Measurements from ENCODE around the gene KLRD1. TPM values are rescaled to one million over a fixed set of nuclear protein-coding genes. Genes with fewer than 3 reads are reported as not detected.
"Not testable (repeated sequence)": the region's sequence is repeated elsewhere in the genome, so short reads cannot be mapped to it uniquely, and the experiment has no call there.

The KLRD1 gene
- polyA plus RNA-seq, 3 donors from 2014 or later, result 1,034 to 1,330 (median 1,098) TPM

- peak overlapping the region; percentile 32 to 68 (median 55) for H3K4me3 Mint-ChIP-seq
Measured at GRCh38 chr12:10301103-10301502, 6.6 kb upstream of the KLRD1 start.

GRCh38 chr12:10304161-10304574, 3.5 kb upstream of the KLRD1 start:
- peaks cover 0 to 4% (median 0%) of the 10 kb centered on the region in 6 donors for H3K9me3 Mint-ChIP-seq
- peaks cover 3 to 38% (median 15%) of the 10 kb centered on the region in 3 donors for H3K27me3 Mint-ChIP-seq (ENCODE audit: low read depth in 3 of 3)
- H3K27ac Mint-ChIP-seq, result peak overlapping the region; percentile 97 to 99 (median 98)
- H3K4me1 Mint-ChIP-seq, result peaks cover 71 to 79% of the 10 kb centered on the region in 2 donors
- peaks cover 9 to 13% (median 10%) of the 10 kb centered on the region in 3 donors for H3K36me3 Mint-ChIP-seq
- H3K4me3 Mint-ChIP-seq, result peak overlapping the region; percentile 92 to 100 (median 96)
- DNase-seq, result peak; percentile 84 to 87 (median 86)

More at GRCh38 chr12:10301103-10301502, 6.6 kb upstream of the KLRD1 start:
- Mint-ChIP-seq H3K4me1 (peaks cover 85 to 97% of the 10 kb centered on the region in 2 donors), H3K9me3 (no peaks in the 10 kb centered on the region), H3K27me3 (ENCODE audit: low read depth in 3 of 3) (peaks cover 3 to 20% (median 11%) of the 10 kb centered on the region in 3 donors), H3K36me3 (no peaks in the 10 kb centered on the region), H3K27ac (peak overlapping the region; percentile 82 to 95 (median 88))
- peak in 1 of 3 donors; percentile 43 for DNase-seq

GRCh38 chr12:10305411-10305810, 2.3 kb upstream of the KLRD1 start:
- H3K27ac Mint-ChIP-seq, result peak overlapping the region; percentile 97 to 99 (median 98)
- peaks cover 3 to 47% (median 21%) of the 10 kb centered on the region in 3 donors for H3K27me3 Mint-ChIP-seq (ENCODE audit: low read depth in 3 of 3)
- peaks cover 22 to 26% (median 22%) of the 10 kb centered on the region in 3 donors for H3K36me3 Mint-ChIP-seq
- peak; percentile 64 to 73 (median 72) for DNase-seq
- peaks cover 0 to 4% (median 0%) of the 10 kb centered on the region in 6 donors for H3K9me3 Mint-ChIP-seq
- peak overlapping the region; percentile 92 to 100 (median 96) for H3K4me3 Mint-ChIP-seq
- H3K4me1 Mint-ChIP-seq, result peaks cover 63 to 67% of the 10 kb centered on the region in 2 donors

- Mint-ChIP-seq H3K4me1 (peaks cover 39 to 47% of the 10 kb centered on the region in 2 donors), H3K4me3 (peak overlapping the region; percentile 92 to 100 (median 96)), H3K27ac (peak overlapping the region; percentile 80 to 99 (median 98)), H3K36me3 (peaks cover 62 to 79% (median 71%) of the 10 kb centered on the region in 3 donors), H3K27me3 (ENCODE audit: low read depth in 3 of 3) (peaks cover 2 to 36% (median 24%) of the 10 kb centered on the region in 3 donors), H3K9me3 (peaks cover 0 to 4% (median 0%) of the 10 kb centered on the region in 6 donors)
- DNase-seq, result peak in 1 of 3 donors; percentile 44
Measured at GRCh38 chr12:10310926-10311720, 3.5 kb downstream of the KLRD1 start.

DNA sequence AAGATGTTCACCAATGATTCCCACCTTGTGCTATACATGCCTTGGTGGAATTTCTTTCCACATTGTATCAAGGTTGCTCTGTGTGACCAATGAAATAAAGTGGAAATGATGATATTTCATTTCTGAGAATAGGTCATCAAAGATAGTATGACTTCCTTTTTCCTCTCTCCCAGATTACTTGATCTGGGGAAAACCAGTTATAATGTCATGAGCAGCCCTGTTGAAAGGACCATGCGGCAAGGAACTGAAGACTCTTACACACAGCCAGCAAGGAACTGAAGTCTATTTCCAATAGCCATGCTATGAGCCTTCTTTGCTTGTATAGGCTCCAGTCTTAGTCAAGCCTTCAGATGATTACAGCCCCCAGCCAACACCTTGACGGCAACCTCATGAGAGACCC, 11.7 kb downstream of the KLRD1 start:
- H3K27ac Mint-ChIP-seq, result peak overlapping the region; percentile 86 to 95 (median 88)
- no peaks in the 10 kb centered on the region for H3K9me3 Mint-ChIP-seq
- H3K36me3 Mint-ChIP-seq, result peaks cover 46 to 67% (median 55%) of the 10 kb centered on the region in 3 donors
- peaks cover 92 to 100% of the 10 kb centered on the region in 2 donors for H3K4me1 Mint-ChIP-seq
- DNase-seq, result no peak
- H3K4me3 Mint-ChIP-seq, result peak overlapping the region; percentile 27 to 76 (median 58)
- no peaks in the 10 kb centered on the region for H3K27me3 Mint-ChIP-seq (ENCODE audit: low read depth in 3 of 3)

GRCh38 chr12:10320643-10321042, 13.0 kb downstream of the KLRD1 start:
- peak overlapping the region; percentile 72 to 95 (median 87) for H3K27ac Mint-ChIP-seq
- H3K9me3 Mint-ChIP-seq, result no peaks in the 10 kb centered on the region
- peak overlapping the region in 2 of 5 donors; percentile 43 to 58 for H3K4me3 Mint-ChIP-seq
- peaks cover 0 to 2% (median 0%) of the 10 kb centered on the region in 3 donors for H3K27me3 Mint-ChIP-seq (ENCODE audit: low read depth in 3 of 3)
- peaks cover 95 to 100% of the 10 kb centered on the region in 2 donors for H3K4me1 Mint-ChIP-seq
- peaks cover 46 to 66% (median 51%) of the 10 kb centered on the region in 3 donors for H3K36me3 Mint-ChIP-seq
- no peak for DNase-seq

GRCh38 chr12:10328691-10329090, 21.0 kb downstream of the KLRD1 start:
- peaks cover 88 to 100% of the 10 kb centered on the region in 2 donors for H3K4me1 Mint-ChIP-seq
- not testable (repeated sequence) for H3K9me3 Mint-ChIP-seq; DNase-seq; H3K27me3 Mint-ChIP-seq (ENCODE audit: low read depth in 3 of 3)
- peak overlapping the region in 1 of 5 donors; percentile 15 for H3K4me3 Mint-ChIP-seq
- H3K27ac Mint-ChIP-seq, result peak overlapping the region; percentile 61 to 83 (median 75)
- H3K36me3 Mint-ChIP-seq, result peaks cover 32 to 52% (median 50%) of the 10 kb centered on the region in 3 donors

- Mint-ChIP-seq H3K27ac (peak overlapping the region; percentile 44 to 85 (median 82)), H3K36me3 (peaks cover 22 to 35% (median 27%) of the 10 kb centered on the region in 3 donors), H3K9me3 (peaks cover 0 to 3% (median 0%) of the 10 kb centered on the region in 6 donors), H3K27me3 (ENCODE audit: low read depth in 3 of 3) (peaks cover 0 to 2% (median 0%) of the 10 kb centered on the region in 3 donors), H3K4me1 (peaks cover 62 to 70% of the 10 kb centered on the region in 2 donors), H3K4me3 (peak overlapping the region in 3 of 5 donors; percentile 14 to 61 (median 52))
- peak in 1 of 3 donors; percentile 36 for DNase-seq
Measured at GRCh38 chr12:10331642-10332239, 24.1 kb downstream of the KLRD1 start.

DNA sequence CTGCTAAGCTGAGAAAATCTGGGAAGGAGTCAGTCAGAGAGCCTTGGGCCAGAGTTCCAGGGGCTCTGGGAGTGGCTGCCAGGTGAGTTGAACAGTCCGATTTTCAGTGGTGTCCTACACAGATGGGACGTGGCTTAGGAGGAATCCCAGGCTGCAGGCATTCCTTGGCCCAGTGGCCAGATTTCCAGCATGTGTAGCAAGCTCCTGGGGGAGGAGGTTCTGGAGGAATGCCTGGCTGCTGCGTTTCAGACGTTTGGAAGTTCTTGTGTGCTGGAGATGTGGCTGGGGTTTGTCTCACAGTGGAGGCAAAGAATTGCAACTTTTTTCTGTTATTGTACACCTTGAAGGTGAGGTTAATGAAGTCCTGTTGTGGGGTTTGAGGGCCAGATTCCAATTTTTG, 28.5 kb downstream of the KLRD1 start:
- H3K4me3 Mint-ChIP-seq; H3K27ac Mint-ChIP-seq; H3K27me3 Mint-ChIP-seq (ENCODE audit: low read depth in 3 of 3); H3K36me3 Mint-ChIP-seq; H3K9me3 Mint-ChIP-seq; DNase-seq: not testable (repeated sequence)
- H3K4me1 Mint-ChIP-seq, result peaks cover 30 to 37% of the 10 kb centered on the region in 2 donors

GRCh38 chr12:10338470-10338869, 30.8 kb downstream of the KLRD1 start:
- not testable (repeated sequence) for DNase-seq; H3K36me3 Mint-ChIP-seq; H3K27ac Mint-ChIP-seq; H3K9me3 Mint-ChIP-seq; H3K4me3 Mint-ChIP-seq; H3K27me3 Mint-ChIP-seq (ENCODE audit: low read depth in 3 of 3)
- peaks cover 19 to 33% of the 10 kb centered on the region in 2 donors for H3K4me1 Mint-ChIP-seq

DNA sequence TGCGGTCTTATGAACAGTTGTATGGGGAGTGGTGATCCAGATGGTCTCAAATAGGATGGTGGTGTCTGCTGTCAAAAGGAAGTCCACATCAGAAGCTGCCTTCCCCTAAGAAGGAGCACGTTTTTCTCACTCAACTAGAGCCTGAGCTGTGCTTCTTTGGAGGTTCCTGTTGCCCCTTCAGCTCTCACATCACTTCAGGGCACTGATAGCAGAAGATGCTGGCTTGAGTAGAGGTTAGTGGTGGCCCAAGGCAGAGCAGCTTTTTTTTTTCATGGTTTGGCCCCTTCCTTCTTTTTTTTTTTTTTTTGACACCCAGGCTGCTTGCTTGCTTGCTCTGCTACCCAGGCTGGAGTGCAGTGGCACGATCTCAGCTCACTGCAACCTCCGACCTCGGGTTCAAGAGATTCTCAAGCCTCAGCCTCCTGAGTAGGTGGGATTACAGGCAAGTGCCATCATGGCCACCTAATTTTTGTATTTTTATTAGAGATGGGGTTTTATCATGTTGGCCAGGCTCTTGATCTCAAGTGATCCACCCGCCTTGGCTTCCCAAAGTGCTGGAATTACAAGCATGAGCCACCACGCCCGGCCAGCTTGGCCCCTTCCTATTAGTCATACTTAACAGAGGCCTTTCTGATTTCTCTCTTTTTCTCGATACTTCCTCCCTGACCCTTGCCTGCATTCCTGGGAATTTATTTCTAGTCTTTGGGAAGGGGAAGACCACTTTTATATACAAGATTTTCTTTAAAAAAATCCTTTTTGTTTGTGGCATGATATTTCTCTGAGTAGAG, 31.6 kb downstream of the KLRD1 start:
- no peak for DNase-seq
- Mint-ChIP-seq H3K9me3 (peaks cover 0 to 2% (median 0%) of the 10 kb centered on the region in 6 donors), H3K4me1 (peaks cover 16 to 30% of the 10 kb centered on the region in 2 donors), H3K27ac (peak overlapping the region in 1 of 6 donors; percentile 33), H3K27me3 (ENCODE audit: low read depth in 3 of 3) (peaks cover 0 to 2% (median 0%) of the 10 kb centered on the region in 3 donors), H3K4me3 (no peak overlapping the region), H3K36me3 (no peaks in the 10 kb centered on the region)

DNA sequence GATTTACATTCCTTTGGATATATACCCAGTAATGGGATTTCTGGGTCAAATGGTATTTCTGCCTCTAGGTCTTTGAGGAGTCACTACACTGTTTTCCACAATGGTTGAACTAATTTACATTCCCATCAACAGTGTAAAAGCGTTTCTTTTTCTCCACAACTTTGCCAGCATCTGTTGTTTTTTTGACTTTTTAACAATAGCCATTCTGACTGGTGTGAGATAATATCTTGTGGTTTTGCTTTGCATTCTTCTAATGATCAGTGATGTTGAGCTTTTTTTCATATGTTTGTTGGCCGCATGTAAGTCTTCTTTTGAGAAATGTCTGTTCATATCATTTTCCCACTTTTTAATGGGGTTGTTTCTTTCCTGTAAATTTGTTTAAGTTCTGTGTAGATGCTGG, 33.3 kb downstream of the KLRD1 start:
- not testable (repeated sequence) for H3K36me3 Mint-ChIP-seq; H3K9me3 Mint-ChIP-seq; DNase-seq; H3K27me3 Mint-ChIP-seq (ENCODE audit: low read depth in 3 of 3); H3K4me3 Mint-ChIP-seq
- H3K27ac Mint-ChIP-seq, result peak overlapping the region in 1 of 6 donors; percentile 48
- peaks cover 14 to 30% of the 10 kb centered on the region in 2 donors for H3K4me1 Mint-ChIP-seq

Measured in immature natural killer cell (primary cell).